HG03354 (cell line): Measurements from ENCODE around the gene PHF1.

Experiments used
- ATAC-seq: cut with Tn5 transposase; IDR thresholded peaks from one replicate; pipeline ENCODE4 v1.9.1; 2021; ENCODE audit warnings: mild to moderate bottlenecking; ENCODE audit not compliant: unreplicated experiment, poor library complexity, severe bottlenecking

The PHF1 gene

DNA sequence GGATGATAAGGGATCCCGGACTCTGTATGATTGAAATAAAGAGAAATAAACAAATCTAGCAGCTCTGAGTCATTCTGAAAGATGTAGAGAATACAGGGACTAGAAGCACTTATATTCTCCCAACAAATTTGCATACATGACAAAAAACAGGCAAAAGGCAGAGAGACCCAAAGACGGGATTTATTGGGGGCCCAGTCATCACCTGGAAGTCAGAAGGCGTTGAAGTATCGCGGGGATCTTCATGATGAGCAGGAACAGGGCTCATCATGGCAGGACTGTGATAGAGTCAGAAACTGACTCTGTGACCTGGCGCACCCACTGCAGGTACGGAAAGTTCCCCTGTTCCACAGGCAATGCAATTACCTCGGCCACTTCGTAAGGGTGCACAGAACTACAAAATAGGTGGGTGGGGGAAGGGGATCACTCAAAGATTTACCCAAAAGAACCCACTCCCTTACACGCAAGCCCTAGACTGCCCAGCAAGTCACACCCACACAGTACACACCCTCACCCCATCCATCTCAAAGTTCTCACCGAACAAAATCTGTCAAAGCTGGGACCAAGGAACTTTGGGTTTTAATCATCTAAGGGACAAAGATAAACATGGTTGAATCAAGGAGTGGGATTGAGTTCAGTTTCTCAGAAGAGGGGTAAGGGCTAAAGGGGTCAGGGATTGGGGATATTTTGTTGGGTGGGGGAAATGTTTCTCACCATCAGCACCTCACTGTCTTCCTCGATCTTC, 5.7 kb downstream of the PHF1 start:
- ATAC-seq = no peak

DNA sequence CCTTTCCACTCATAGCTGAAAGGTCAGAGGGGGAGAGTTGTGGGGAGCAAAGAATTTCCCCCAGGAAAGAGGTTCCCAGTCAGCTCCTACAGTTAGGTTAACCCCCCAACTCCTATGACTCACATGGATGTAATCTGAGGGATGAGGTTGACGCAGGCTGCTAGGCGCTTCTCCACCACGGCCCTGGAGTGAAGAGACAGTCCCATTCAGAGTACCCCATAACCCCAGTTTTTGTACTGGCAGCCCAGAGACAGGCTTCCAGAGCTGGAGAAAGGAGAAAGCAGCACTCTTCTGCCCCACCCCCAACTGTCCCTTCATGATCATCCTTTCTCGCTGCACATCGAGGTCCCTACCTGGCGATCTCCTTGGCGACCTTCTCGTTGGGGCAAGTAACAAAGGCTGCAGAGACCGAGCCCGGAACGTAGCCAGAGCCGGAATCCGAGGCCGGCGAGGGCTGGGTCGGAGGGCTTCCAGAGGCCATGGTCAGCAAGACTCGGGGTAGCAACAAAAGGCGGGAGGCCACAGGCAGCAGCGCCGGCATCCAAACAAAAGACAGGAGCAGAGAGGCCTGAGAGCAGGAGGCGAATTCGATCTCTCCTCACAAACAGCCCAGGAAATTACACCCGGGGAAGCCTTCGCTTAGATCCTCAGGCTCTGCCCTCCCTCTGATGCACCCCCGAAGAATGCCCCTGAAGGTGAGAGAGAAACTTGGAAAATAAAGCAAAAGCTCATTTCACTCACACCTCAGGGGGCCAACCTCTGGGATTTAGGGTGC, 6.5 kb downstream of the PHF1 start:
- no peak for ATAC-seq

DNA sequence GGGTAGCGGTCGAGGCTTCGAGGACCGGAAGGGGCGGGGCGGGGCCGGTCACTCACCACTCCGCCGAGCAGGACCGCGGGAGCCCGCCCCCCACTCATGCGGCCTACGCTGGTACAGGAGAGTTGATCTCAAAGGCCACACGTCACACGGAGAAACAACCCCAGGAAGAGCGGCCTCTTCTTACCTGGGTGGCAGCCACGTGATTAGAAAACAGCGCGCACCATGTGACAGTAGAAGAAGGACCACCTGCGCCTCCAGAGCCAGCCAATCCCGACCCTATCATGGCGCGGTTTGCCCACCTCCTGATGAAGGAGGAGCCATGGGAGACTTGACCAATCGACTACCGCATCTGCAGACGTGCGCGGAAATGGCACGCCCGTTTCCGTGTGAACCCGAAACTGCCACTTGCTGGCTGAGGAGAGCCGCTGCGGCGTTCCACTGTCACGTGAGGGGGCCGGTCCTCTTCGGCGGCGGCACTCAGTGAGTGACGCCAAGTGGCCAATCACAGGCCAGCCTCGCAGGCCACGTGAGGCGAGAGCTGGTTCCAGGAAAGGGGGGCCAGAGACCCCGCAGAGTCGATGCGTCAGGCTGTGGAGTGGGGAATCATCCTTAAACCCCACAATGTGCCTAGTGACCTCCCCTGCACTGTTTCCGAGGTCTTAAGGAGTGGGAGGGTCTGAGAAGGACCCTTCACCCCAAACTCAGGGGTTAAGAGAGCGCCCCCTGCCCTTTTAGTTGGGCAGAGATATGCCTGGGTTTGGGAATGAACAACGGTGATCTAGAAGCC, 7.3 kb downstream of the PHF1 start, which contains the start of gene CUTA:
TSS of gene CUTA (minus strand) at position 205 of the 787 bp plus-strand sequence. CDS start at position 98, 107 bp downstream.
- ATAC-seq = peak; percentile 85

DNA sequence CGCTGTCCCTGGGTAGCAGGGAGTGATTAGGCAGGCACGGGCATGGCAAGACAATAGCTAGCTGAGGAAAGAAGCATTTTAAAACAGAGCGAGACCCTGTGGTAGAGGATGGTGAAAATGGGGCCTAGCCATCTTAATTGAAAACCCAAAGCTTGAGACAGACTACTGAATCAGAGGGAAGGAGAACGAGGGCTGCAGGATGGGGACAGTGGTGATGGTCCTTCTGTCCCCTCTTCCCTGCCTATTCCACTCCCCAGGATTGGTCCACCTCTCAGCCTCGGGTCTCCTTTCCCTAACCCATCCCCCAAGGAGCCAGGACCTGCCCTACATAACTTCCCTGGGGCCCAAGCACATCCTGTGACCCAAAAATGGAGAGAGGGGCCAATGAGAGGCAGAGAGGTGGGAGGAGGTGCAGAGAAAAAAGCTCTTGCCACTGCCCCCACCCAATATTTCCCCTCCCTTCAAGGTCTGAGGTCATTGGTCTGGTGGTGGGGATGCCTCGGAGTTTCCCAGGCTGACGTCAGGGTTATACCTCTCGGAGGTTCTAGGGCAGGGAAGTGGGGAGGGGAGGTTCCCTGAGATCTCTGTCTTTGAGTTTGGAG, 8.0 kb downstream of the PHF1 start:
- ATAC-seq = no peak

DNA sequence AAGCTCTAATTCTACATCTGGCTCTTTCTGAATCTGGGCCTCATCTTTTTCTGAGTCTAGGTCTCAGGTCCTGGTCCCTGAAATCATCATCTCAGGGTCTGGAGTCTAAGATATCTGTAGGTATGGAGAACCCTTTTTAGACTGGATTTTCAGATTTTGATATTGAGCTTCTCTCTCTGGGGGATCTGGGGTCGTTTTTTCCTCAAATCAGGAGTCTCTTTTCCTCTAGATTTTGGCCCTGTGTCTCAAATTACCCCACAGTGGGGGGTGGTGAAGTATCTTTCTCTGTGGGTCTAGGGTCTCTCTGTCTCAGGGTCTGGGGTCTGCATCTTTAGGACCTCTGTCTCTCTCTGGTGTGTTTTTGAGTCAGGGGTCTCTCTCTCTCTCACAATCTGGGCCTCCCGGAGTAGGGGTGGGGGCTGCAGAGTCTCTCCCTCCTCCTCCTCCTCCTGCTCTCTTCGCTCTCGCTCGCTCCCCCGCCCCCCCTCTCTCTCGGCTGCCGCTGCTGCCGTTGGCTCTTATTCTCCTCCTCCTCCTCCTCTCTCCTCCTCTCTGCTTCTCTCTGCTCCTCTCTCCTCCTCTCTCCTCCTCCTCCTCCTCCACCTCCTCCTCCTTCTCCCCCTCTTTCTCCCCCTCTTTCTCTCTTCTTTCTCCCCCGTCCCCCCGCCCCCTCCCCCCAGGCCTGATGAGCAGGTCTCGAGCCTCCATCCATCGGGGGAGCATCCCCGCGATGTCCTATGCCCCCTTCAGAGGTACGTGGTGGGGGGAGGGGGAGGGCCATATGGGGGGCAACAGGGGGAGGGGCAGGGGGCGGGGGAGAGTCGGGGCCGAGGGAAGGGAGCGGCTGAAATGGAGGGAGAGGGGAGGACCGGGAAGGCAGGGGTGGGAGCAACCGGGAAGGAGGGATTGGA, 9.0 kb downstream of the PHF1 start, which contains the start of gene SYNGAP1:
TSS of gene SYNGAP1 (plus strand) at position 486 of the 911 bp plus-strand sequence. CDS start at position 686, 200 bp downstream.
- no peak for ATAC-seq

DNA sequence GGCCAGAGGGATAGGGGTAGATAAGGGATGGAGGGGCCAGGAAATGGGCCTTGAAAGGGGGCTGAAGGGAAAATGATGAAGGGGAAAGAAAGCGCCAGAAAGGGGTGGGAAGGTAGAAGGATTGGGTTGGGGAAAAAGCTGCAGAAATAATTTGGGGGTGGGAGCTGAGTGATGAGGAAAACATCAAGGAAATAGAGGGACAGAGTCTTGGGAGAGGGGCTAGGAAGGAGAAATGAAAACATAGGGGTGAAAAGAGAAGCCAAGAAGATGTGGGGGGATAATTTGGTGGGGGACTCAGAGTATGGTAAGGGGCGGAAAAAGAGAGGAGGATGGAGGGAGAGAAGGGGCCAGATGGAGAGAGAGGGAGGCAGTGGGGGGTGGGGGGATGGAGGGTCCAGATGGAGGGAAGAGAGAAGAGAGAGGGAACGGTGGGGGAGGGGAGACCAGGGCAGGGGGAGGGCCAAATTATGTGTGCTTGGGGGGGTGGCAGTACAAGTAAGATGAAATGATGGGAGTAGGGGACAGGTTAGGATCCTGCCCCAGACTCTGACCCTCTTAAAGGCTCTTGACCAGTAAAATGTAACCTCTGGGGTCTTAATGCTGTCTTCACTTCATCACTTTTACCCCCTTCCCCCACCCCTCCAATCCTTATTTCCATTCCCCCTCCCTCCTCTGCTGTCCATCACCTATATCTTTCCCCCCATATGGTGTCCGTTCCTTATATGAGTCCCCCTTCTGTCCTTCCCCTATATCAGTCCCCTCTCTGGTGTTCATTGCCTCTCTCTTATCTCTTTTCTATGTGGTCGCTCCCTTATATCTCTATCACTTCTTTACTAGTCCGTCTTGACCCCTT, 9.9 kb downstream of the PHF1 start:
- ATAC-seq = no peak

DNA sequence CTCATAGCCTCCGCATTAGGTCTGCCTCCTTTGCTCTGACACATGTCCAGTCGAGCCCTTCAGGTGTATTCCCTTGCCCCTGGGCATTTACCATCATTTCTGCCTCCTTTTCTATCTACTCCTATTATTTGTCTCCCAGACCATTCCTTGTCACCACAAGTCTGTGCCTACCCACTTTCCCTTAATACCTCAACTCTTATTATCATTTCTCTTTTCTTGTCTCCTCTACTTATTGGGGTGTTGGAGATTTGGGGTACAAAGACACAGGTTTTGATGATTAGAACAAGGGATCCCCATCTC, 10.5 kb downstream of the PHF1 start:
- ATAC-seq = no peak

DNA sequence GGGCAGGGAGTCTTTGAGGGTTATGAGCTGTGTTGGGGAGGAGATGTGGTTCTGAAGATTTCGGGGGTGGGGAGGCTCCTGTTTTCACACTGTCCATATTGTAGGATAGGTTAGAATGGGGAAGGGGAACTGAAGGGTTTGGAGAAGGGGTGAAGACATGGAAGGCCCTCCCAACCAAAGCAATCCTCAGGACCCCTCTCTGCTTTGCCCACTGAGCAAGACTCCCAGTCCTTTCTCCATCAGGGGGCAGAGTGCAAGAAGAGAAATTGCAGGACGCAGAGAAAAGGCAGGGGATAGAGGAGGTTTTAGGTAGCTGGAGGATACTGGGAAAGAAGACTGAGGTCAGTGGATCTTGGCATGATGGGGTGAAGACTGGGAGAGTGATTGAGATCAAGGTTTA, 13.0 kb downstream of the PHF1 start:
- ATAC-seq = no peak

DNA sequence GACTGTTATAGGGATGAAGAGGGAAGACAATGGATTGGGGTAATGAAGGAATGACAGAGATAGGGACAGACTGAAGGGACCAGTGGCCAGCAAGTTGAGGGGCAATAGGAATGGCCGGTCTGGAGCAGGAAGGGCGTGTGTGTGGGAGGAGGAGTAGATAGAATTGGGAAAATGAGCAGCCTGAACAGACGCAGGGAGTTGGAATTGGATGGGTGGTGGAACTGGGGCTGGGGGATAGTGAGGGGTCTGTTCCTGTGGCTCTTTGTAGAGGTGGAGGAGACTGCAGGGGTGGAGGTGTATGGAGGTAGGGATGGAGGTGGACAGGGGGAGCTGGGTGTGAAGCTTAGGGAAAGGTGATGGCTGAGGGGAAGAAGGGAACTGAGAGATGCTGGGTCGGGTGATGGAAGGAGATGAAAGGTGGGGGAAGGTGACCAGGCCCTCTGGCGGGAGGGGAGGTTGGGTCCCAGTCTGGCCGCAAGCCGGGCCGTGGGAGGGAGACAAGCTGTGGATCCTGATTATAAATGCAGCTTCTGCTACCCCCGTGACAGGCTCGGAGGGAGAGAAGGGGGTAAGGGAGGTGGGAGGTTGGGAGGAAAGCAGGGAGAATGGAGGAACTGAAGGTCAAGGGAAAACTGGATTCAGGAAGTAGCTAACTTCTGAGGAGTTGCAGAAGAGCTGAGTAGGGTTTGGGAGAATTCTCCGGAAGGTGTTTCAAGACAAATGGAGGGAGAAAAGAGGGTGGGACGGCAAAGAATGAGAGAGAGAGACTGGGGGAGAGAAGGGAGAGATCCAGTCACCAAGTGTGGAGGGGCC, 14.2 kb downstream of the PHF1 start:
- no peak for ATAC-seq

DNA sequence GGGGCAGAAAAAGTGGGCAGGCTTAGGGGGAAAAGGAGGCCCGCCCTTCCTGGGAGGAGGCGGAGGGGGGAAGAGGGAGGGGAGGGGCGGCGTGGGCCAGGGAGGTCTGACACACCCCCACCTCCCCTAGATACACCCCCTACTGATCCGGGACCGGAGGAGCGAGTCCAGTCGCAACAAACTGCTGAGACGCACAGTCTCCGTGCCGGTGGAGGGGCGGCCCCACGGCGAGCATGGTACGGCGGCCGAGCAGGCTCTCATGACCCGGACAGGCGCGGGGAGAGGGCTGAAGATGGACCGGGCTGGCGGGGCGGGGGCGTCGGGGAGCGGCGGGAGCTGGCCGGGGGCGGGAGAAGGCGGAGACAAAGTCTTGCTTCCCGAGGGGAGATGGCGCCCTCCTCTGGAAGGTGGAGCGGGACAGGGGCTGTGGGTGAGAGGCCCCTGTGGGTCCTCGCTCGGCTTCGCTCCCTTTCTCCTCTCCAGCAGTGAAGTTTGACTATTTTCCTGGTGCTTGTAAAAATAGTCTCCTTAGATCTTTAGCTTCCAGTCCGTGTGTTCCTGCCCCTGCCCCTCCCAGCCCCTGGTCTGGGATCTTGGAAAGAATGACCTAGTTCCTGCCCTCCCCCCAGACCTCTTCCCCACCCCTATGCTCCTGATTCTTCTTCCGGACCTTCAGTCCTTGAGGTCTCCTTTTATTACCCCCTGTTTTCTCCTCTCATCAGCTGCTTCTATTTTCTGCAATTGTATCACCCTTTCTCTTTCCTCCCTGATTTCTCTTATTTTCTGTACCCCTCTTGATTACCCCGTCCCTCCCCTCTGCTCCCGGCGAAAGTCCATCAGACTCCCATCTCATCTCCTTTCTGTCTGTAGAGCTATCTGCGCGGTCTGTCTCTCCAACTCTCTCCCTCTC, 15.1 kb downstream of the PHF1 start:
- ATAC-seq = no peak

DNA sequence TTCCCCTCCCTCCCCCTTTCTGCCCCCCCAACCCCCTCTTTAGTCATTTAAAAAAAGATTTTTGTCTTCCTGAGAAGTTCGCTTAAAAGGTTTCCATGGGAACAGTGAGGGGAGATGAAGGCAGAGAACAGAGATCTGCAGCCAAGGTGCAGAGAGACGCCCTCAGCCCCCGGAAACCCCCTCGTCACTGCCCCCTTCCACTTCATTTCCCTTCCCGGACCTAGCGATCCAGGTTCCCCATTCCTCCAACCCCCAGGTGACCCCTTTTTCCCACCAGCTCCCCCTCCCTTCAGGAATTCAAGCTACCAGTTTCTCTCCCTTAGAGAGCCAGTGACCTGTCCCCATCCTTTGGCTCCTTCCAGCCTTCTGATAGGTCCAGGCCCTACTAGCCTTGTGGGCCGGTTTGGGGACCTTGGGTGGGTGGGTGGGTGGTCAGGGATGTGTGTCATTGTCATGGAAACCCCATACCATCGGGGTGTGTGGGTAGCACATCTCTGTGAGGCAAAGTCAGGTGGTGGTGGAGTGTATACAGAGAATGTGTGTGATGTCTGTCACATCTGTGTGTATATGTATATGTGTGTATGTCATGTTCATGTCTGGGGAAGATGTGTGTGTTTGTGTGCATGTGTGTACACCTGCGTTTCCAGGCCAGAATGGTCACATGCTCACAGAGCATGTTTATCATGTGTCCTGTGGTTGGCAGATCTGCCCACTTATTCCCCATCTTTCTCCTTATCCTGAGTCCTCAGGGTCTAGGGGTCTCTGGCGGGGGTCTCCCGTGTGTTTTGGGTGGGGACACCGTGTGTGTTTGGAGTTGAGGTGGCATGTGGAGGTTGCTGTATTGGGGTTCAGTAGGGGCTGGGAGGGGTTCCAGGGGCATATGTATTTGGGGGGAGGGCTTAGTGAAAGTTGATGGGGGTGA, 16.0 kb downstream of the PHF1 start:
- no peak for ATAC-seq

DNA sequence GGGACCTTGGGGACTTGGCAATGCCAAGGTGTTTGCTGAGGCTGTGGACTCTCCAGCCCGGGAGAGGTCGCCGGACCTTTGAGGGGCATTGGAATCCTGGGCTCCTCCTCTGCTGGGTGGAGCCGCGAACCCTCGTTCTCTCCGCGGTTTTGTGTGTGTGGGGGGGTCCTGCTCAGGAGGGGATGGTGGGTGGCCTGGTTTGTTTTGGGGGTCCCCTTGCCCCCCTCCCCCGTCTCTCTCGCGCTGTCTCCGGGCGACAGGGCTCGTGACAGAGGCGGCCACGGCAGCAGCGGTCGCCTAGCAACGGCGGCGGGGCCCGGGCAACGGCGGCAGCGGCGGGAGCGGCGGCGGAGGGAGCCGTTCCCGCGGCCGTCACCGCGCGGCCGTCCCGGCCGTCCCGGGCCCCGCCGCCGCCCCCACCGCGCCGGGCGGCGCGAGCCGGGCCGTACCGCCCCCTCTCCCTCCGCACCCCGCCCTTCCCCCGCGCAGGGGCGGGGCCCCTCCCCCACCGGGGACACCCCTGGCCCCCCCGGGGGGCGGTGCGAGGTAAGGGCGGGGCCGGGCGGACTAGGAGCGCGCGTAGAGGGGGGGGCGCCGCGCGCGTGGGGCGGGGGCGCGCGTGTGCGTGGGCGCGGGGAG, 16.9 kb downstream of the PHF1 start:
- ATAC-seq = no peak

DNA sequence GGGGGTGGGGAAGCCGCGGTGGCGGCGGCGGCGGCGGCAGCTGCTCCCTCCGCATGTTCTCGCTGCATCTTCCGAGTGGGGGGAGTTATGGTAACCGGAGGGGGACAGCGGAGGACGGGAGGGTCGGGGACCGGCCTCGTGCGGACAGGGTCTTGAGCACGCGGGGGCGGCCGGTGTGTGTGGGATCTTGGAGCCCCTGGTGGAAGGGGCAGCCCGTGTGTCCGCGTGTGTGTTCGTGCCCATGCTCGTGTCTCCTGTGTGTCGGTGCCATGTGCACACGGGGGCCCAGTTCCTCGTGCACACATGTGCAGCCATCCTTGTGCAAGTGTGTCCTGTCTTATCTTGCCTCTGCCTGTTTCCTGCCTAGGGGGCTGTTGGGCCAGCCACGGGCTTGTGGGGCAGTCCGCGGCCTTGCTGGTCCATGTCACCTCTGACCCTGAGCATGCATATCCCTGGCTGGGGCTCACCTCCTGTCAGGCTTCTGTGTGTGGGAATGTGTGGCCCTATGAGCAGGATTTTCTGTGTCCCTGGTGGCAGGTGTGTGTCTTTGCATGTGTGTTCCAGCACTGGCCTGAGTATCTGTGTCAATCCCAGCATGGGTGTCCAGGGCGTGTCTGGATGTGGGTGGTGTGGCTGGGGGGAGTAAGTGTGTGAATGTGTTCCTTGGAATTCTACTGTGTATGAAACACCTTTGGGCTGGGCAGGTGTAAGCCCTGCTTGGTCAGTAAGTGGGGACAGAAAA, 17.6 kb downstream of the PHF1 start:
- ATAC-seq = no peak

DNA sequence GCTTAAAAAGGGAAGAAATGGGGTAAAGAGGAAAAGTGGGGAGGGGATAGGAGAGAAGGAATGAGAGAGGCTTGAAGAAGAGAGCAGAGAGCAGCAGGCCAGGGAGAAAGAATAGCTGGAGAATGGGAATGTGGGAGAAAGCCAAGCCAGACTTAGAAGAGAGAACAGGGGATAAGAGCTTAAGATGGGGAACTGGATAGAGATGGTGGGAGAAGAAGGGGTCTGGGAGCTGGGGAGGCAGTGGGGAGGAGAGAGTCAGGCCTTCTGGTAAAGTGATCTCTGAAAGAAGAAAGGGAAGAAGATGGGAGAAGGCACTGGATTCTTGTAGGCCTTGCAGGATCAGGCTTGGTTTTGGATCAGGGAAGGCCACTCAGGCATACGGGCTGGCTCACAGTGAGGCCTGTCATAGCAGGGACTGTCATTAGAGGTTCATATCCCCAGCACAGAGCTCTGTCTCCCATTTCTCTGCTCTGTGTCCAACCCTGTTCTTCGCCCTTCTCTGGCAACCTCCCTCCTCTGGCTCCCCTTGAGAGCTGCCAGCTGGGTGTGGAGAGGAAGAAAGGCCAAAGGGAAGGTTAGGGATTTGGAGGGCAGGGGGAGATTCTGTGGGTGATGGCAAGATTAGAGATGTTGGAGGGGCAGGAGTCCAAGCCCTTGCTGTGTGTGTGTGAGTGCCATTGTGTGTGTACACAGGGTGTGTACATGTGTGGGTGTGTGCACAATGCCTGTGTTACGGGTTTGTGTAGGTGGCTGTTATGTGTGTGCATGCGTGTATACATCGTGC, 18.3 kb downstream of the PHF1 start:
- no peak for ATAC-seq
